ENCODE measurements around the gene KIFC3.
"Not testable (repeated sequence)": the region's sequence is repeated elsewhere in the genome, so short reads cannot be mapped to it uniquely, and the experiment has no call there.

KIFC3 gene

DNA sequence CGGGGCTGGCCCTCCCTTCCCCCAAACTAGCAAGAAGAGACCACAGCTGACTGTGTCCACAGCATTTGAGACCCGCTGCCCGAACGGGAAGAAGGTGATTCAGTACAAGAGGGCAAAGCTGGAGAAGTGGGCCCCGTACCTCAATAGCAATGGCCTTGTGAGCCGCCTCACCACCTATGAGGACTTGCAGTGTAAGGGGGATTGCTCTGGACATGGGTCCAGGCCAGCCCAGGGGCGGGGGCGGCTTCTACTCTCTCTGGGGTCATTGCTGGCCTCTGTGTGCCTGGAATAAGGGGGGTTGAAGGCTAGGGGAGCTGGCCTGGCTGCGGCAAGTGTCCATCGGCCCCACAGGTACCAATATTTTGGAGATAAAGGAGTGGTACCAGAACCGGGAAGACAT is 79.6 kb downstream of the KIFC3 start:
- no peak for DNase-seq (ENCODE audit: low spot score)

- DNase-seq (ENCODE audit: low spot score): no peak
Measured at GRCh38 chr16:57722210-57722499, 80.1 kb downstream of the KIFC3 start.

- DNase-seq (ENCODE audit: low spot score): no peak
Measured at GRCh38 chr16:57721356-57722209, 80.7 kb downstream of the KIFC3 start.

DNA sequence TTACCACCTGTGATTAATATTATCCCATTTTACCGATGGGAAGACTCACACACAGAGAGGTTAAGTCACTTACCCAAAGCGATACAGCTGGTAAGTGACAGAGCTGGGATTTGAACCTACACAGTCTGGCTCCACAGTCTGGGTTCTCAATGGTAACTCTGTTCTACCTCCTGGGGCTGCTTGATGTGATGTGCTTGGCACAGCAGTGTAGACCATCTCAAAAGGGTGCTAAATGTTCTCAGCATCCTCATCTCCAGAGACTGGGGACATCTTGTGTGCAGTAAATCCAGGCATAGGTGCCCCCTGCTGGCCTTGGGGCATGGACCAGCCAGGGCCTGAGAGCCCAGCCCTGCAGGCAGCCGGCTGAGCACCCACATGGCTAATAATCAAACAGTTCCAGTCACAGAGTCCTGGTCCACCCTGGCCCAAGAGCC is 82.1 kb downstream of the KIFC3 start:
- peak; percentile 57 for DNase-seq (ENCODE audit: low spot score)

GRCh38 chr16:57714047-57714446 is 88.2 kb downstream of the KIFC3 start:
- DNase-seq (ENCODE audit: low spot score): no peak

- no peak for DNase-seq (ENCODE audit: low spot score)
Measured at GRCh38 chr16:57713596-57713995, 88.7 kb downstream of the KIFC3 start.

- not testable (repeated sequence) for DNase-seq (ENCODE audit: low spot score)
Measured at GRCh38 chr16:57712569-57712968, 89.7 kb downstream of the KIFC3 start.

DNA sequence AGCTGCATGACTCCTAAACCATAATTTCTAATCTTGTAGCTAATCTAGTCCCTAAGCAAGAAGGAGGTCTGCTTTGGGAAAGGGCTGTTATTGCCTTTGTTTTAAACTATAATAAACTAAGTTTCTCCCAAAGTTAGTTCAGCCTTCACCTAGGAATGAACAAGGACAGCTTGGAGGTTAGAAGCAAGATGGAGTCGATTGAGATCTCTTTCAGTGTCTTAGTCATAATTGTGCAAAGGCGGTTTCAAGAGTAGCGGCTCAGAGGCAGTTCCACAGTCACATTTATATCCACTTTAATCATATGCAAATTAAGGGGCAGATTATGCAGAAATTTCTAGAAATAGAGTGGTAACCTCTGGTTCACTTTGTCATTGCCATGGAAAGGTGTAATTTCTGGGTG is 90.3 kb downstream of the KIFC3 start:
- no peak for DNase-seq (ENCODE audit: low spot score)

- no peak for DNase-seq (ENCODE audit: low spot score)
Measured at GRCh38 chr16:57711346-57711745, 90.9 kb downstream of the KIFC3 start.

GRCh38 chr16:57709663-57710062 is 92.6 kb downstream of the KIFC3 start:
- no peak for DNase-seq (ENCODE audit: low spot score)

Data from Ammon's horn (tissue), 1 donor.